ENCODE measurements around the gene FBXO34. TPM values are rescaled to one million over a fixed set of nuclear protein-coding genes. Genes with fewer than 3 reads are reported as not detected.

Gene FBXO34
- total RNA-seq, 1 experiment from 2014 or later, result 12.9 TPM

Other genes starting within 250 kb of the FBXO34 start
- gene WDHD1, start 244.3 kb upstream of the FBXO34 start, total RNA-seq (2014; rRNA removed; shearing (Covaris generic); ENCODE audit: low replicate concordance), result 5.2 TPM in 2 replicates
- 3.8 and 9.0 TPM in 2 replicates for gene SOCS4, start 244.2 kb upstream of the FBXO34 start, total RNA-seq (2014; rRNA removed; shearing (Covaris generic); ENCODE audit: low replicate concordance)
- 14.8 and 15.0 TPM in 2 replicates for gene MAPK1IP1L, start 219.8 kb upstream of the FBXO34 start, total RNA-seq (2014; rRNA removed; shearing (Covaris generic); ENCODE audit: low replicate concordance)
- gene LGALS3, start 142.2 kb upstream of the FBXO34 start, total RNA-seq (2014; rRNA removed; shearing (Covaris generic); ENCODE audit: low replicate concordance), result 90.5 and 117 TPM in 2 replicates
- gene DLGAP5, start 79.8 kb upstream of the FBXO34 start, total RNA-seq (2014; rRNA removed; shearing (Covaris generic); ENCODE audit: low replicate concordance), result 27.6 and 41.4 TPM in 2 replicates
- 3.6 and 6.4 TPM in 2 replicates for gene ATG14, start 140.4 kb downstream of the FBXO34 start, total RNA-seq (2014; rRNA removed; shearing (Covaris generic); ENCODE audit: low replicate concordance)
- not detected in 2 replicates for gene TBPL2, start 169.2 kb downstream of the FBXO34 start, total RNA-seq (2014; rRNA removed; shearing (Covaris generic); ENCODE audit: low replicate concordance)

Measured in MG63 (cell line).